K562 (cell line): ENCODE measurements around the gene SPATA13. TPM values are rescaled to one million over a fixed set of nuclear protein-coding genes. Genes with fewer than 3 reads are reported as not detected.

ENCODE experiments used
- ATAC-seq: fragments of 200-7000 bp; cut with Tn5 transposase; 3 replicates; pipeline ENCODE4 v1.9.1; 2020; ENCODE audit warnings: moderate library complexity
- BruUV-seq: library from RNA; stranded (reverse); fragments of 400-500 nt; replicated peaks from 2 replicates; lab custom pipeline; 2021; lab: Mats Ljungman, UMichigan
- CTCF ChIA-PET: fragments of 300-600 bp; formaldehyde crosslinking; extraction: SDS; loops from one replicate; lab custom pipeline; 2021; ENCODE audit warnings: low intra/inter-chr PET ratio; lab: Yijun Ruan, JAX
- POLR2A ChIA-PET: fragments of 300-600, 350-650 bp; sonication (Branson Sonifier 250); formaldehyde crosslinking; extraction: SDS; loops from one replicate; lab custom pipeline; 2021; ENCODE audit warnings: antibody characterized with exemption, inconsistent platforms; lab: Yijun Ruan, JAX
- DNase-seq, 4 experiments: peaks; one replicate each; pipeline versions ENCODE4 v3.0.0 to v3.0.0-alpha.2; 2011 to 2018; ENCODE audit warnings: low spot score in 3 of 4, mixed read lengths in 3 of 4; ENCODE audit errors: extremely low read depth in 1 of 4
- FAIRE-seq: peaks from 2 replicates; lab custom pipeline; 2011; peaks lifted over from hg19 to GRCh38; lab: Jason Lieb, UNC
- H2AFZ ChIP-seq: 2 replicates; pipeline ENCODE4 v1.6.0; 2011; ENCODE audit warnings: low read depth, low read length, control low read depth, inconsistent platforms
- H3K27ac ChIP-seq: fragments of 200-600 bp; 3 replicates; pipeline ENCODE4 v1.8.0; 2011; ENCODE audit warnings: low read depth, mild to moderate bottlenecking, control low read depth, inconsistent platforms, low read length, moderate library complexity, mixed read lengths; ENCODE audit errors: extremely low read depth
- H3K27me3 ChIP-seq, 2 experiments: fragments of 300-600 bp in 1 of 2; 2 replicates in 1 of 2; 3 replicates in 1 of 2; pipeline versions ENCODE4 v1.6.0 to v1.8.0; 2011; ENCODE audit warnings: inconsistent platforms in 2 of 2, low read length in 2 of 2, mild to moderate bottlenecking in 1 of 2, mixed read lengths in 1 of 2, moderate library complexity in 1 of 2; ENCODE audit not compliant: control insufficient read depth in 2 of 2, insufficient read depth in 2 of 2
- H3K36me3 ChIP-seq: fragments of 300-600 bp; 3 replicates; pipeline ENCODE4 v1.8.0; 2011; ENCODE audit warnings: mild to moderate bottlenecking, low read length, inconsistent platforms; ENCODE audit not compliant: control insufficient read depth, insufficient read depth
- H3K4me1 ChIP-seq, 2 experiments: fragments of 200-600 bp in 1 of 2; replicated peaks in 1 of 2; 2 replicates in 1 of 2; 3 replicates in 1 of 2; pipeline versions ENCODE4 v1.5.1 to v1.8.0; 2011; ENCODE audit warnings: inconsistent platforms in 2 of 2, low read length in 2 of 2, mild to moderate bottlenecking in 1 of 2, mixed read lengths in 1 of 2, moderate library complexity in 1 of 2; ENCODE audit not compliant: control insufficient read depth in 2 of 2, insufficient read depth in 2 of 2
- H3K4me2 ChIP-seq: 2 replicates; pipeline ENCODE4 v1.6.1; 2011; ENCODE audit warnings: low read length, control low read depth, inconsistent platforms, mixed read lengths; ENCODE audit not compliant: insufficient read depth
- H3K4me3 ChIP-seq: fragments of 200-600 bp; sonication (generic), shearing (Covaris generic); 2 replicates; pipeline ENCODE4 v1.5.1; 2016; ENCODE audit warnings: control low read depth, inconsistent platforms
- H3K79me2 ChIP-seq: fragments of 200-600 bp; 3 replicates; pipeline ENCODE4 v1.8.0; 2011; ENCODE audit warnings: low read length, inconsistent platforms; ENCODE audit not compliant: control insufficient read depth, insufficient read depth
- H3K9ac ChIP-seq, 2 experiments: 2 replicates each; pipeline versions ENCODE4 v1.6.0 to v1.6.1; 2011; ENCODE audit warnings: low read depth in 2 of 2, low read length in 2 of 2, control low read depth in 1 of 2, inconsistent platforms in 1 of 2, mild to moderate bottlenecking in 1 of 2, mixed read lengths in 1 of 2; ENCODE audit not compliant: insufficient read depth in 1 of 2
- H3K9me1 ChIP-seq: one replicate; pipeline ENCODE4 v1.6.0; 2011; ENCODE audit warnings: inconsistent platforms, mild to moderate bottlenecking, low read length, moderate library complexity; ENCODE audit not compliant: control insufficient read depth, insufficient read depth
- H3K9me3 ChIP-seq: replicated peaks from 2 replicates; pipeline ENCODE4 v1.5.1; 2011; ENCODE audit warnings: low read depth, low read length, inconsistent platforms; ENCODE audit not compliant: control insufficient read depth, insufficient read depth
- H4K20me1 ChIP-seq: replicated peaks from 2 replicates; pipeline ENCODE4 v1.6.1; 2011; ENCODE audit warnings: low read length, inconsistent platforms, mixed read lengths; ENCODE audit not compliant: control insufficient read depth, insufficient read depth
- CHCHD3 ChIP-seq: fragments of 250-450 bp; sonication (Bioruptor Pico); IDR thresholded peaks from 2 replicates; pipeline ENCODE4 v2.1.2; 2022; ENCODE audit warnings: mild to moderate bottlenecking
- EWSR1 ChIP-seq: fragments of 450-650 bp; IDR thresholded peaks from 2 replicates; pipeline ENCODE4 v1.6.1; 2018; ENCODE audit warnings: borderline replicate concordance, mild to moderate bottlenecking, low read depth, moderate library complexity; ENCODE audit not compliant: partially characterized antibody
- FOXA3 ChIP-seq, 2 experiments: fragments of 450-650 bp in 1 of 2; sonication (generic) in 1 of 2; formaldehyde crosslinking; IDR thresholded peaks in 1 of 2; conservative IDR thresholded peaks in 1 of 2; 2 replicates each; pipeline versions ENCODE4 v1.4.0 to v1.8.0; 2020 to 2022; ENCODE audit warnings: mild to moderate bottlenecking in 2 of 2, missing genetic modification reagents in 1 of 2
- IFI16 ChIP-seq: fragments of 250-450 bp; sonication (Bioruptor Pico); IDR thresholded peaks from 2 replicates; pipeline ENCODE4 v2.1.2; 2022; ENCODE audit warnings: mild to moderate bottlenecking, inconsistent platforms
- MLX ChIP-seq, 2 experiments: fragments of 450-650 bp in 1 of 2; sonication (generic) in 1 of 2; formaldehyde crosslinking; conservative IDR thresholded peaks; 2 replicates each; pipeline versions ENCODE4 v1.4.0 to v1.8.1; 2020 to 2022; ENCODE audit warnings: mild to moderate bottlenecking in 1 of 2, missing genetic modification reagents in 1 of 2
- NFXL1 ChIP-seq: fragments of 450-650 bp; formaldehyde crosslinking; IDR thresholded peaks from 2 replicates; pipeline ENCODE4 v1.4.0; 2021; ENCODE audit warnings: mild to moderate bottlenecking
- SMARCA5 ChIP-seq: fragments of 450-650 bp; IDR thresholded peaks from 2 replicates; pipeline ENCODE4 v1.6.1; 2016
- SP2 ChIP-seq: IDR thresholded peaks from 2 replicates; pipeline ENCODE4 v1.6.1; 2011; ENCODE audit warnings: mild to moderate bottlenecking, low read depth, low read length, moderate library complexity; ENCODE audit not compliant: poor library complexity, severe bottlenecking; ENCODE audit errors: extremely low read depth
- ZBED1 ChIP-seq: IDR thresholded peaks from 2 replicates; pipeline ENCODE4 v1.6.1; 2014
- ZNF699 ChIP-seq: fragments of 250-450 bp; sonication (Bioruptor Pico); IDR thresholded peaks from 2 replicates; pipeline ENCODE4 v1.8.0; 2021; ENCODE audit warnings: mild to moderate bottlenecking, moderate library complexity; ENCODE audit not compliant: insufficient replicate concordance
- WGBS: fragments of 100-300 bp; shearing (Covaris generic); methylation state at CpG from one replicate; pipeline ENCODE4 v1.1.6; 2016; ENCODE audit warnings: low coverage, mixed read lengths; ENCODE audit not compliant: insufficient coverage; ENCODE audit errors: missing lambda C conversion rate; 5-methylcytosine and 5-hydroxymethylcytosine counted together
- in situ Hi-C: fragments of 300-500 bp; cut with MboI; formaldehyde crosslinking; loops from 4 replicates; pipeline ENCODE4 v1.15.0; 2018; ENCODE audit warnings: inconsistent platforms, mixed read lengths
- intact Hi-C: fragments of 100-400 bp; cut with micrococcal nuclease; formaldehyde crosslinking; loops from 2 replicates; pipeline ENCODE4 v1.14.2; 2022
- polyA plus RNA-seq, 8 experiments: library from polyadenylated mRNA; depleted of rRNA in 4 of 8; stranded (reverse) in 5 of 8; unstranded in 3 of 8; fragments of >200 nt; fragmentation: Nextera tagmentation in 2 of 8; fragmentation: Illumina TruSeq in 1 of 8; extraction: Ambion mirVana in 2 of 8; extraction: Trizol in 1 of 8; gene quantifications; 2 replicates each; pipeline versions ENCODE4 v1.2.1 to v1.2.3, GENCODE V29; 2011 to 2014; ENCODE audit warnings: inconsistent platforms in 1 of 8, missing spikeins in 1 of 8
- total RNA-seq, 7 experiments: library from RNA; depleted of rRNA in 6 of 7; stranded (reverse); fragments of >200 nt in 6 of 7; fragmentation: Illumina TruSeq in 2 of 7; extraction: Trizol in 2 of 7; gene quantifications; 2 replicates each; pipeline versions ENCODE4 v1.2.1 to v1.2.3, GENCODE V29; 2011 to 2021; ENCODE audit warnings: low replicate concordance in 1 of 7

SPATA13 gene
- total and polyA plus RNA-seq, 9 of the 15 experiments (the other 6 are each of a cell fraction or from before 2014, with no cell fraction given) = 0.08 to 0.99 (median 0.21) TPM; not detected in 2

- no peaks in the 10 kb centered on the region for H3K9me1 ChIP-seq
- no peaks in the 10 kb centered on the region for H3K79me2 ChIP-seq
- no peaks in the 10 kb centered on the region for H4K20me1 ChIP-seq
- DNase-seq (no peak), ATAC-seq (no peak), FAIRE-seq (no peak)
- no peaks in the 10 kb centered on the region for H3K27me3 ChIP-seq
- no peak overlapping the region for H3K4me3 ChIP-seq
- no peaks in the 10 kb centered on the region for H3K36me3 ChIP-seq
- H3K4me2 ChIP-seq = no peak overlapping the region
- TF ChIP-seq MLX (CRISPR knock-in tag; conservative IDR thresholded peaks at IDR 0.05) = no peak
- TF ChIP-seq EWSR1 = no peak
- TF ChIP-seq SP2 = no peak
- TF ChIP-seq ZNF699 (CRISPR knock-in tag) = no peak
- TF ChIP-seq CHCHD3 = no peak
- TF ChIP-seq SMARCA5 = no peak
- TF ChIP-seq IFI16 = no peak
- no peak for TF ChIP-seq ZBED1
- no peak for TF ChIP-seq FOXA3 (CRISPR knock-in tag; conservative IDR thresholded peaks at IDR 0.05 in 1 of 2, IDR thresholded peaks at IDR 0.05 in 1 of 2)
- no peak for TF ChIP-seq NFXL1 (CRISPR knock-in tag)
- no peak overlapping the region for H3K27ac ChIP-seq
- ChIA-PET POLR2A (no interaction called here), CTCF (no interaction called here)
- intact Hi-C loops (no loop called here), in situ Hi-C loops (loop anchor here (25.0 kb wide), 1 partner anchor 302 kb away; no protein-coding TSS in a partner anchor)
- WGBS = 0% methylated on average over 3 of the region's 3 CpGs
- H3K9me3 ChIP-seq = no peaks in the 10 kb centered on the region
- H3K4me1 ChIP-seq = no peaks in the 10 kb centered on the region
- BruUV-seq = no TSS peak
- no peak overlapping the region for H2AFZ ChIP-seq
- H3K9ac ChIP-seq = no peak overlapping the region
Measured at GRCh38 chr13:24213932-24214331, 53.4 kb downstream of the SPATA13 start.
